Gastrocnemius medialis (tissue), 4 donors: ENCODE data around the gene CXCL1. TPM values are rescaled to one million over a fixed set of nuclear protein-coding genes. Genes with fewer than 3 reads are reported as not detected.
A peak's percentile ranks its signal among the peaks of the same experiment; 100 is the strongest.

ENCODE experiments used
- ATAC-seq, 2 donors: fragments of 150-250 bp; one replicate each; pipeline ENCODE4 v1.9.1; 2016
- DNase-seq, 2 donors: peaks; one replicate each; pipeline ENCODE4 v3.0.0-alpha.2; 2019
- H3K27ac ChIP-seq, 4 donors: fragments of 200-600 bp; sonication (generic); 1 replicate in 1 of 4; 2 replicates in 3 of 4; pipeline ENCODE4 v1.5.1; 2016 to 2018; ENCODE audit warnings: mild to moderate bottlenecking in 2 of 4, moderate library complexity in 1 of 4
- H3K27me3 ChIP-seq, 3 donors: fragments of 200-600 bp; sonication (generic) in 2 of 3; 1 replicate in 1 of 3; 2 replicates in 2 of 3; pipeline versions ENCODE4 v1.5.1 to v1.6.0; 2016 to 2019; ENCODE audit warnings: mild to moderate bottlenecking in 1 of 3, moderate library complexity in 1 of 3
- H3K36me3 ChIP-seq, 2 donors: fragments of 200-600 bp; sonication (generic) in 1 of 2; one replicate each; pipeline ENCODE4 v1.5.1; 2017 to 2018
- H3K4me1 ChIP-seq, 2 donors: fragments of 200-600 bp; sonication (generic) in 1 of 2; one replicate each; pipeline ENCODE4 v1.5.1; 2016 to 2017; ENCODE audit warnings: mild to moderate bottlenecking in 2 of 2
- H3K4me3 ChIP-seq, 4 donors: fragments of 200-600 bp; sonication (generic) in 3 of 4; 1 replicate in 1 of 4; 2 replicates in 3 of 4; pipeline ENCODE4 v1.5.1; 2016 to 2019; ENCODE audit warnings: mild to moderate bottlenecking in 2 of 4
- H3K9me3 ChIP-seq, 3 donors: fragments of 200-600 bp; sonication (generic) in 2 of 3; 1 replicate in 1 of 3; 2 replicates in 2 of 3; pipeline ENCODE4 v1.5.1; 2016 to 2019
- POLR2A ChIP-seq, 2 donors: fragments of 450-650 bp; IDR thresholded peaks; one replicate each; pipeline ENCODE4 v1.6.1; 2017; ENCODE audit warnings: antibody characterized with exemption in 2 of 2, mild to moderate bottlenecking in 2 of 2, moderate library complexity in 2 of 2
- in situ Hi-C, 4 donors: fragments of 200-750 bp; cut with MboI; loops; one replicate each; pipeline versions ENCODE4 v1.15.0 to v1.8.0; 2017; ENCODE audit warnings: low sequenced_read_pairs in 4 of 4
- intact Hi-C: fragments of 100-400 bp; cut with DNase I; formaldehyde crosslinking; loops from one replicate; pipeline ENCODE4 v1.15.1; 2023; ENCODE audit warnings: low total_unique reads
- total RNA-seq, 4 donors: library from RNA; depleted of rRNA; stranded (reverse); fragments of >200 nt; gene quantifications; one replicate each; pipeline versions ENCODE4 v1.1.0 to v1.2.3, GENCODE V29; 2016
- TF ChIP-seq, protein P1 (sequence below), 5 experiments: fragments of 450-650 bp in 3 of 5; fragments of 200-600 bp in 2 of 5; sonication (generic) in 2 of 5; IDR thresholded peaks in 4 of 5; conservative IDR thresholded peaks in 1 of 5; 1 replicate in 4 of 5; 2 replicates in 1 of 5; pipeline ENCODE4 v1.5.1; 2016 to 2019; ENCODE audit warnings: antibody characterized with exemption in 5 of 5, mild to moderate bottlenecking in 3 of 5, moderate library complexity in 3 of 5

Gene CXCL1
- total RNA-seq, 4 donors from 2014 or later = 2.7 to 3.2 TPM; not detected in 2

DNA sequence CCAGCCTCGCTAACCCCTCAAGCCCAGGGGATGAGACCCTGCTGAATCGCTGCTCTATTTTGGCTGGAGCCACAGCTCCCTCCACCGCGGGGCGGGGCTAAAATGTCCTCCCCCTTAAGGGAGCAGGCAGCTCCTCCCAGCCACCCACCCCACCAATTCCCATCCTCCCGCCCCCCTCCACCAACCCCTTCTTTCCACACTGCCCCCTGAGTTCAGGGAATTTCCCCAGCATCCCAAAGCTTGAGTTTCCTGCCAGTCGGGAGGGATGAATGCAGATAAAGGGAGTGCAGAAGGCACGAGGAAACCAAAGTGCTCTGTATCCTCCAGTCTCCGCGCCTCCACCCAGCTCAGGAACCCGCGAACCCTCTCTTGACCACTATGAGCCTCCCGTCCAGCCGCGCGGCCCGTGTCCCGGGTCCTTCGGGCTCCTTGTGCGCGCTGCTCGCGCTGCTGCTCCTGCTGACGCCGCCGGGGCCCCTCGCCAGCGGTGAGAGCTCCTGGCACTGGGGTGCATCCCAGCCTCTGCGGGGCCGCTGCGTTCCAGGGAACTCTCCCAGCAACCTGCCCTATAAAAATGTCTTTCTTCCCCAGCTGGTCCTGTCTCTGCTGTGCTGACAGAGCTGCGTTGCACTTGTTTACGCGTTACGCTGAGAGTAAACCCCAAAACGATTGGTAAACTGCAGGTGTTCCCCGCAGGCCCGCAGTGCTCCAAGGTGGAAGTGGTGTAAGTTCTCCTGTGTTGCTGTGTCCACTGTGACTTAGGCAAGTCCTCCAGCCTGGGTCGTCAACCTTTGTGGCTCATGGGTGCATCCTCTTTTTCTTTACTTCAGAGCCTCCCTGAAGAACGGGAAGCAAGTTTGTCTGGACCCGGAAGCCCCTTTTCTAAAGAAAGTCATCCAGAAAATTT lies 32.6 kb upstream of the CXCL1 start, which contains the start of gene CXCL6:
Gene CXCL6 (plus strand): TSS at position 306 of the 907 bp plus-strand sequence. CDS start 73 bp downstream, at position 379.
- Histone ChIP-seq H3K4me1 (no peaks in the 10 kb centered on the region), H3K27me3 (peaks cover 0 to 10% (median 4%) of the 10 kb centered on the region in 3 donors), H3K36me3 (no peaks in the 10 kb centered on the region), H3K4me3 (peak within 1 kb of the TSS in 3 of 4 donors; percentile 25 to 36 (median 30)), H3K27ac (no peak within 1 kb of the TSS), H3K9me3 (no peaks in the 10 kb centered on the region)
- intact Hi-C loops = no loop called here
- TF ChIP-seq, protein P1, sequence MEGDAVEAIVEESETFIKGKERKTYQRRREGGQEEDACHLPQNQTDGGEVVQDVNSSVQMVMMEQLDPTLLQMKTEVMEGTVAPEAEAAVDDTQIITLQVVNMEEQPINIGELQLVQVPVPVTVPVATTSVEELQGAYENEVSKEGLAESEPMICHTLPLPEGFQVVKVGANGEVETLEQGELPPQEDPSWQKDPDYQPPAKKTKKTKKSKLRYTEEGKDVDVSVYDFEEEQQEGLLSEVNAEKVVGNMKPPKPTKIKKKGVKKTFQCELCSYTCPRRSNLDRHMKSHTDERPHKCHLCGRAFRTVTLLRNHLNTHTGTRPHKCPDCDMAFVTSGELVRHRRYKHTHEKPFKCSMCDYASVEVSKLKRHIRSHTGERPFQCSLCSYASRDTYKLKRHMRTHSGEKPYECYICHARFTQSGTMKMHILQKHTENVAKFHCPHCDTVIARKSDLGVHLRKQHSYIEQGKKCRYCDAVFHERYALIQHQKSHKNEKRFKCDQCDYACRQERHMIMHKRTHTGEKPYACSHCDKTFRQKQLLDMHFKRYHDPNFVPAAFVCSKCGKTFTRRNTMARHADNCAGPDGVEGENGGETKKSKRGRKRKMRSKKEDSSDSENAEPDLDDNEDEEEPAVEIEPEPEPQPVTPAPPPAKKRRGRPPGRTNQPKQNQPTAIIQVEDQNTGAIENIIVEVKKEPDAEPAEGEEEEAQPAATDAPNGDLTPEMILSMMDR (IDR thresholded peaks at IDR 0.05 in 4 of 5, conservative IDR thresholded peaks at IDR 0.05 in 1 of 5) = no peak
- TF ChIP-seq POLR2A (IDR thresholded peaks at IDR 0.05) = no peak
- in situ Hi-C loops = no loop called here
- DNase-seq = no peak
- ATAC-seq = no peak

GRCh38 chr4:73839071-73839470 lies 30.1 kb upstream of the CXCL1 start:
- TF ChIP-seq POLR2A (IDR thresholded peaks at IDR 0.05) = no peak
- TF ChIP-seq, protein P1 (IDR thresholded peaks at IDR 0.05 in 4 of 5, conservative IDR thresholded peaks at IDR 0.05 in 1 of 5) = no peak
- H3K27me3 ChIP-seq = peaks cover 0 to 10% (median 4%) of the 10 kb centered on the region in 3 donors
- in situ Hi-C loops = no loop called here

DNA sequence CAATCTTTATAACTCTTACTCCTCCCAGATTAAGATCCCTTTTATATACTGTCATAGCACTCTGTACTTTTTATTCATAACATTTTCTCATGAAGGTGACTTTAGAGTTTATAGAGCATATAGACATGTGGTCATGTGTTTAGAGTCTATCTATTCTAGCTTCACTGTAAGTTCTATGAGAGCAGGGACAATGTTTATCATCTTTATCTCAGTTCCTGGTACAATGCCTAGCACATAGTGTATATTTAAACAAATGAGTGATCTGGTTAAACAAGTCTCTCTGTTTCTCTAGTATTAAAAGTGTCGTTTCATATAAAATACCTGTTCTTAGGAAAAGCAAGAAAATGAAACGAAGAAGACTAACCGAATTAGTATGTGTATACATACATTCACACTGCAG lies 29.5 kb upstream of the CXCL1 start:
- Histone ChIP-seq H3K27ac (no peak overlapping the region), H3K27me3 (peaks cover 0 to 10% (median 4%) of the 10 kb centered on the region in 3 donors), H3K36me3 (no peaks in the 10 kb centered on the region), H3K4me1 (no peaks in the 10 kb centered on the region), H3K4me3 (no peak overlapping the region), H3K9me3 (no peaks in the 10 kb centered on the region)
- ATAC-seq (no peak), DNase-seq (no peak)
- in situ Hi-C loops = no loop called here
- intact Hi-C loops = no loop called here
- no peak for TF ChIP-seq POLR2A (IDR thresholded peaks at IDR 0.05)
- TF ChIP-seq, protein P1 (IDR thresholded peaks at IDR 0.05 in 4 of 5, conservative IDR thresholded peaks at IDR 0.05 in 1 of 5) = no peak

More at GRCh38 chr4:73839071-73839470, 30.1 kb upstream of the CXCL1 start:
- no peaks in the 10 kb centered on the region for H3K4me1 ChIP-seq
- DNase-seq (no peak), ATAC-seq (no peak)
- no peak overlapping the region for H3K4me3 ChIP-seq
- H3K9me3 ChIP-seq = no peaks in the 10 kb centered on the region
- H3K27ac ChIP-seq = no peak overlapping the region
- H3K36me3 ChIP-seq = no peaks in the 10 kb centered on the region
- intact Hi-C loops = no loop called here

- no peak overlapping the region for H3K27ac ChIP-seq
- no peaks in the 10 kb centered on the region for H3K9me3 ChIP-seq
- no peaks in the 10 kb centered on the region for H3K36me3 ChIP-seq
- no peak for DNase-seq
- H3K27me3 ChIP-seq = peaks cover 0 to 10% (median 4%) of the 10 kb centered on the region in 3 donors
- H3K4me3 ChIP-seq = no peak overlapping the region
- no peak for ATAC-seq
- in situ Hi-C loops (no loop called here), intact Hi-C loops (no loop called here)
- TF ChIP-seq POLR2A (IDR thresholded peaks at IDR 0.05) = no peak
- TF ChIP-seq, protein P1 (IDR thresholded peaks at IDR 0.05 in 4 of 5, conservative IDR thresholded peaks at IDR 0.05 in 1 of 5) = no peak
- no peaks in the 10 kb centered on the region for H3K4me1 ChIP-seq
Measured at GRCh38 chr4:73841243-73841925, 27.8 kb upstream of the CXCL1 start.
